ENCODE results near the gene ACOT8. TPM values are rescaled to one million over a fixed set of nuclear protein-coding genes. Genes with fewer than 3 reads are reported as not detected.

ACOT8 gene
- polyA plus RNA-seq, 1 donor (not counting 4 experiments of a cell fraction or from before 2014, with no cell fraction given): 23.9 TPM

DNA sequence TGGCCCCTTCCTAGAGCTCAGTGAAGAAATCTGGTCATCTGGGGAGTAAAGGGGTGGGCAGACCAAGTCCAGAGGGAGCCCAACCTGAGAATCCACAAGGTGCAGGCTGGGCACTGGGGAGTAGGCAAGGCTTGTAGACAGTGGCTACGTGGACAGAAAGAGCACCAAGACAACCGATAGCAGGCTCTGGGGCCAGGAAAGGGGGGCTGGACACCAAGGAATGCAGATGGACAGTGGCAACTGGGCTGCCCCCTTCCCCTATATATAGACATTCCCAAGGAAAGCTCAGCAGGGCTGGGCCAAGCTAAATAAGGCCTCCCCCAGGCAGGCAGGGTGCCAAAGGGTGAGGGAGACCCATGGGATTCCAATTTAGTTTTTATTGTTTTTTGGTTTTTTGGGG is 28.6 kb downstream of the ACOT8 start:
- no peak overlapping the region for H3K27ac ChIP-seq (ENCODE audit: control insufficient read depth, insufficient read depth, low read length)
- no peak overlapping the region for H3K4me2 ChIP-seq (ENCODE audit: control insufficient read depth, extremely low read depth, insufficient read depth, low read depth, low read length)
- peaks cover 2% of the 10 kb centered on the region for H3K9me1 ChIP-seq (ENCODE audit: control insufficient read depth, extremely low read depth, insufficient read depth, low read length)
- FAIRE-seq (no peak), DNase-seq (ENCODE audit: low read depth, low spot score) (no peak)
- dilution Hi-C loops (cut with MboI; ENCODE audit: extremely low pct_ligation_motif_present, low sequenced_read_pairs): no loop called here
- H3K9ac ChIP-seq (ENCODE audit: control insufficient read depth, extremely low read depth, insufficient read depth, low read length): no peak overlapping the region
- H2AFZ ChIP-seq (ENCODE audit: control insufficient read depth, low read length): no peak overlapping the region
- TF ChIP-seq, protein P1, sequence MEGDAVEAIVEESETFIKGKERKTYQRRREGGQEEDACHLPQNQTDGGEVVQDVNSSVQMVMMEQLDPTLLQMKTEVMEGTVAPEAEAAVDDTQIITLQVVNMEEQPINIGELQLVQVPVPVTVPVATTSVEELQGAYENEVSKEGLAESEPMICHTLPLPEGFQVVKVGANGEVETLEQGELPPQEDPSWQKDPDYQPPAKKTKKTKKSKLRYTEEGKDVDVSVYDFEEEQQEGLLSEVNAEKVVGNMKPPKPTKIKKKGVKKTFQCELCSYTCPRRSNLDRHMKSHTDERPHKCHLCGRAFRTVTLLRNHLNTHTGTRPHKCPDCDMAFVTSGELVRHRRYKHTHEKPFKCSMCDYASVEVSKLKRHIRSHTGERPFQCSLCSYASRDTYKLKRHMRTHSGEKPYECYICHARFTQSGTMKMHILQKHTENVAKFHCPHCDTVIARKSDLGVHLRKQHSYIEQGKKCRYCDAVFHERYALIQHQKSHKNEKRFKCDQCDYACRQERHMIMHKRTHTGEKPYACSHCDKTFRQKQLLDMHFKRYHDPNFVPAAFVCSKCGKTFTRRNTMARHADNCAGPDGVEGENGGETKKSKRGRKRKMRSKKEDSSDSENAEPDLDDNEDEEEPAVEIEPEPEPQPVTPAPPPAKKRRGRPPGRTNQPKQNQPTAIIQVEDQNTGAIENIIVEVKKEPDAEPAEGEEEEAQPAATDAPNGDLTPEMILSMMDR (optimal IDR thresholded peaks at IDR 0.05 in 1 of 3, IDR thresholded peaks at IDR 0.05 in 1 of 3, conservative IDR thresholded peaks at IDR 0.05 in 1 of 3; ENCODE audit: extremely low read depth in 1 of 3, insufficient read depth in 2 of 3, low read length in 3 of 3): no peak
- no peak overlapping the region for H3K4me3 ChIP-seq (ENCODE audit: control insufficient read depth in 2 of 3, extremely low read depth in 1 of 3, insufficient read depth in 2 of 3, low read depth in 1 of 3, low read length in 3 of 3)
- H3K27me3 ChIP-seq (ENCODE audit: control insufficient read depth, extremely low read depth, insufficient read depth, low read length): peaks cover 8% of the 10 kb centered on the region
- no peaks in the 10 kb centered on the region for H3K79me2 ChIP-seq (ENCODE audit: control insufficient read depth, insufficient read depth, low read length)
- H3K4me1 ChIP-seq (ENCODE audit: control insufficient read depth, extremely low read depth, insufficient read depth, low read length): peaks cover 10% of the 10 kb centered on the region
- H3K36me3 ChIP-seq (ENCODE audit: control insufficient read depth in 2 of 2, extremely low read depth in 1 of 2, insufficient read depth in 2 of 2, low read length in 2 of 2): no peaks in the 10 kb centered on the region
- no peaks in the 10 kb centered on the region for H3K9me3 ChIP-seq (ENCODE audit: control insufficient read depth, low read depth, low read length)
- H4K20me1 ChIP-seq (ENCODE audit: control insufficient read depth, extremely low read depth, insufficient read depth, low read length): no peaks in the 10 kb centered on the region

DNA sequence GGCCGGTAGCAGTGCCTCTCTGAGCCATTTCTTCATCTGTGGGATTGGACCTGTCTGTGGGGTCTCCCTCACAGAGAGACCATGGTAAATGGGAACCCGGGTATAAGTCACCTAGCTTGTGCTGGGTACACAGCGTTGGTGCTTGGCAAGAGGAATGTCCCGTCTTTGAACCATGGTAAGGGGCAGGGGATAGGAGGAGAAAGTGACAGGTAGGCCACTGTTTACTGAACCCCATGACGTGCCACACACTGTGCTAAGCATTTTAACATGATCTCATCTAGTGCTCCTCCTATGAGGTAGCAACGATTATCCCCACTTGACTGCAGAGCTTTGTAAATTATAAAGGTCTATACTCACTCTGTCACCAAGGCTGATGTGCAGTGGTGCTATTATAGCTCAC is 29.5 kb downstream of the ACOT8 start:
- no peak overlapping the region for H3K9ac ChIP-seq (ENCODE audit: control insufficient read depth, extremely low read depth, insufficient read depth, low read length)
- no peak overlapping the region for H3K4me2 ChIP-seq (ENCODE audit: control insufficient read depth, extremely low read depth, insufficient read depth, low read depth, low read length)
- no peak overlapping the region for H3K27ac ChIP-seq (ENCODE audit: control insufficient read depth, insufficient read depth, low read length)
- H4K20me1 ChIP-seq (ENCODE audit: control insufficient read depth, extremely low read depth, insufficient read depth, low read length): no peaks in the 10 kb centered on the region
- no peak for DNase-seq (ENCODE audit: low read depth, low spot score)
- TF ChIP-seq, protein P1 (optimal IDR thresholded peaks at IDR 0.05 in 1 of 3, IDR thresholded peaks at IDR 0.05 in 1 of 3, conservative IDR thresholded peaks at IDR 0.05 in 1 of 3; ENCODE audit: extremely low read depth in 1 of 3, insufficient read depth in 2 of 3, low read length in 3 of 3): no peak
- no peak for TF ChIP-seq EZH2 (IDR thresholded peaks at IDR 0.05; ENCODE audit: low read length)
- no peaks in the 10 kb centered on the region for H3K79me2 ChIP-seq (ENCODE audit: control insufficient read depth, insufficient read depth, low read length)
- no peaks in the 10 kb centered on the region for H3K9me3 ChIP-seq (ENCODE audit: control insufficient read depth, low read depth, low read length)
- H2AFZ ChIP-seq (ENCODE audit: control insufficient read depth, low read length): no peak overlapping the region
- peaks cover 16% of the 10 kb centered on the region for H3K27me3 ChIP-seq (ENCODE audit: control insufficient read depth, extremely low read depth, insufficient read depth, low read length)
- H3K36me3 ChIP-seq (ENCODE audit: control insufficient read depth in 2 of 2, extremely low read depth in 1 of 2, insufficient read depth in 2 of 2, low read length in 2 of 2): no peaks in the 10 kb centered on the region
- peaks cover 10% of the 10 kb centered on the region for H3K4me1 ChIP-seq (ENCODE audit: control insufficient read depth, extremely low read depth, insufficient read depth, low read length)
- no peak for FAIRE-seq
- H3K9me1 ChIP-seq (ENCODE audit: control insufficient read depth, extremely low read depth, insufficient read depth, low read length): no peaks in the 10 kb centered on the region
- dilution Hi-C loops (cut with MboI; ENCODE audit: extremely low pct_ligation_motif_present, low sequenced_read_pairs): no loop called here
- no peak overlapping the region for H3K4me3 ChIP-seq (ENCODE audit: control insufficient read depth in 2 of 3, extremely low read depth in 1 of 3, insufficient read depth in 2 of 3, low read depth in 1 of 3, low read length in 3 of 3)
